GM19452 (cell line): ENCODE measurements around the gene DMD.
"Not testable (repeated sequence)": the region's sequence is repeated elsewhere in the genome, so short reads cannot be mapped to it uniquely, and the experiment has no call there.

Experiments
- ATAC-seq: cut with Tn5 transposase; IDR thresholded peaks from one replicate; pipeline ENCODE4 v1.9.1; 2021; ENCODE audit not compliant: unreplicated experiment

The DMD gene

GRCh38 chrX:32662516-32662915 lies 548.8 kb downstream of the DMD start:
- no peak for ATAC-seq

GRCh38 chrX:32644476-32645245 lies 566.7 kb downstream of the DMD start:
- no peak for ATAC-seq

GRCh38 chrX:32642283-32642682 lies 569.1 kb downstream of the DMD start:
- no peak for ATAC-seq

GRCh38 chrX:32618154-32618553 lies 593.2 kb downstream of the DMD start:
- ATAC-seq: no peak

- ATAC-seq: no peak
Measured at GRCh38 chrX:32614707-32615106, 596.6 kb downstream of the DMD start.

GRCh38 chrX:32599156-32599555 lies 612.2 kb downstream of the DMD start:
- ATAC-seq: no peak

- no peak for ATAC-seq
Measured at GRCh38 chrX:32598707-32599106, 612.6 kb downstream of the DMD start.

GRCh38 chrX:32597777-32598176 lies 613.6 kb downstream of the DMD start:
- no peak for ATAC-seq

GRCh38 chrX:32592786-32593185 lies 618.6 kb downstream of the DMD start:
- ATAC-seq: no peak

GRCh38 chrX:32591589-32591988 lies 619.8 kb downstream of the DMD start:
- ATAC-seq: no peak

- ATAC-seq: no peak
Measured at GRCh38 chrX:32582729-32583128, 628.6 kb downstream of the DMD start.

GRCh38 chrX:32576885-32577284 lies 634.5 kb downstream of the DMD start:
- ATAC-seq: no peak

GRCh38 chrX:32572644-32573043 lies 638.7 kb downstream of the DMD start:
- no peak for ATAC-seq

GRCh38 chrX:32571579-32571978 lies 639.8 kb downstream of the DMD start:
- ATAC-seq: no peak

- no peak for ATAC-seq
Measured at GRCh38 chrX:32562261-32562660, 649.1 kb downstream of the DMD start.

GRCh38 chrX:32545101-32545500 lies 666.2 kb downstream of the DMD start:
- no peak for ATAC-seq

GRCh38 chrX:32538554-32538953 lies 672.8 kb downstream of the DMD start:
- ATAC-seq: no peak

GRCh38 chrX:32533848-32534247 lies 677.5 kb downstream of the DMD start:
- ATAC-seq: no peak

- ATAC-seq: no peak
Measured at GRCh38 chrX:32532262-32532661, 679.1 kb downstream of the DMD start.

GRCh38 chrX:32530802-32531403 lies 680.4 kb downstream of the DMD start:
- no peak for ATAC-seq

- not testable (repeated sequence) for ATAC-seq
Measured at GRCh38 chrX:32528451-32528850, 682.9 kb downstream of the DMD start.

- ATAC-seq: no peak
Measured at GRCh38 chrX:32525234-32525633, 686.1 kb downstream of the DMD start.

GRCh38 chrX:32524385-32524784 lies 687.0 kb downstream of the DMD start:
- ATAC-seq: no peak
